CD4-positive, alpha-beta T cell treated with Interleukin-4 for 4 hours (primary cell): ENCODE results near the gene PKHD1.

ENCODE experiments used
- DNase-seq: peaks from one replicate; pipeline ENCODE4 v3.0.0-alpha.2; 2020

The PKHD1 gene, protein sequence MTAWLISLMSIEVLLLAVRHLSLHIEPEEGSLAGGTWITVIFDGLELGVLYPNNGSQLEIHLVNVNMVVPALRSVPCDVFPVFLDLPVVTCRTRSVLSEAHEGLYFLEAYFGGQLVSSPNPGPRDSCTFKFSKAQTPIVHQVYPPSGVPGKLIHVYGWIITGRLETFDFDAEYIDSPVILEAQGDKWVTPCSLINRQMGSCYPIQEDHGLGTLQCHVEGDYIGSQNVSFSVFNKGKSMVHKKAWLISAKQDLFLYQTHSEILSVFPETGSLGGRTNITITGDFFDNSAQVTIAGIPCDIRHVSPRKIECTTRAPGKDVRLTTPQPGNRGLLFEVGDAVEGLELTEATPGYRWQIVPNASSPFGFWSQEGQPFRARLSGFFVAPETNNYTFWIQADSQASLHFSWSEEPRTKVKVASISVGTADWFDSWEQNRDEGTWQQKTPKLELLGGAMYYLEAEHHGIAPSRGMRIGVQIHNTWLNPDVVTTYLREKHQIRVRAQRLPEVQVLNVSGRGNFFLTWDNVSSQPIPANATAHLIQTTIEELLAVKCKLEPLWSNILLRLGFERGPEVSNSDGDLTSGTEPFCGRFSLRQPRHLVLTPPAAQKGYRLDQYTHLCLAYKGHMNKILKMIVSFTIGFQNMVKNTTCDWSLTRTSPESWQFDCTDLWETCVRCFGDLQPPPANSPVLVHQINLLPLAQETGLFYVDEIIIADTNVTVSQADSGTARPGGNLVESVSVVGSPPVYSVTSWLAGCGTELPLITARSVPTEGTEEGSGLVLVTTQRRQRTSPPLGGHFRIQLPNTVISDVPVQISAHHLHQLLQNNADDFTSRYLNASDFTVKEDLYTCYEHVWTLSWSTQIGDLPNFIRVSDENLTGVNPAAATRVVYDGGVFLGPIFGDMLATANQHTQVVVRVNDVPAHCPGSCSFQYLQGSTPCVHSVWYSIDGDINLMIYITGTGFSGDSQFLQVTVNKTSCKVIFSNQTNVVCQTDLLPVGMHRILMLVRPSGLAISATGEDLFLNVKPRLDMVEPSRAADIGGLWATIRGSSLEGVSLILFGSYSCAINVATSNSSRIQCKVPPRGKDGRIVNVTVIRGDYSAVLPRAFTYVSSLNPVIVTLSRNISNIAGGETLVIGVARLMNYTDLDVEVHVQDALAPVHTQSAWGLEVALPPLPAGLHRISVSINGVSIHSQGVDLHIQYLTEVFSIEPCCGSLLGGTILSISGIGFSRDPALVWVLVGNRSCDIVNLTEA (N-terminal part only)

DNA sequence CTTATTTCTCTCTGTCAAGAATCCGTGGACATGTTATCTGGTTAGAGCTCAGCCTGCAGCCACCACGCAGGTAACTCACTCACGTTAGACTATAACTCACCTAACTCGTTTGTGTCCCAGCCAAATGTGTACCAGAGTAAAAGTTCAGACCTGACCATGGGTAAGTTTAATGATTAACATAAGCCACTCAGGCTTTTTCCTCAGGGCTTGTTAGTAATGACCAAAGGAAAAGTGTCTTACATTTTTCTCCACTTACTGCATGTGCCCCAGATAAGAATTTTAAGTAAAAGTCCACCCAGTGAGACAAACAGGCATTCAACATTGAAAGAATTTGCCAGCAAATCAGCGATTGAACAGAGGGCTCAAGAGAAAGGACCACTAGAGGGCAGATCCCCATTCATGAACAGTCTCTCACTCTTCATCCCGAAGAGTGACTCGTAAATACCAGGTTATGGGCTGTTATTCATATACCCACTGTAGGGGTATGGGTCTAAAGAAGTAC lies at the start of gene PKHD1:
Gene PKHD1 (minus strand): TSS at position 116 of the 502 bp plus-strand sequence. CDS start 2,680 bp downstream, outside the sequence.
- no peak for DNase-seq

DNA sequence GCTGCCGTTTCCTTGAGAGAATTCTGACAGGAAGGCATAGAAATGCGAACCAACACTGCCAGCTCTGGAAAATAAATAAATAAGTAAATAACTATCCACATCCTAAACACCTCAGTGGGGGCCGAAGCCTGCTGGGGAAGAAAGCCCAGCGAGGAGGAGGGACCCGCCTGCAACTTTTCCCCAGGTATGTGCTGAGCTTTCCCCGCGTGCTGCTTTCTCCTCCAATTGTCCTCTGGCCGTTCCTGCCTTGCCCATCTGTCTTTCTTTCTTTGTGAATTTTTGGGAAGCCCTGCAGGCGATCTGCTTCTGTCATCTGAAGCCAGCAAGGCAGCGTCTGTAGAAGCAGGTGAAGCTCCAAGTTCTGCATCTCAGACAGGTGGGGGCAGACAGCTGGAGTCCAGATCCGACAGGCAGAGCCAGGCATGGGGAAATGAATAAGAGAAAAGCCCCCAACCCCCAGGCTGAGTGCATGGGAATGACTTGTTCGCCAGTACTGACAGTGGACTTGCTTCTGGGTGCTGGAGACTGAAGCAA lies 49.6 kb upstream of the PKHD1 start:
- DNase-seq, result no peak

DNA sequence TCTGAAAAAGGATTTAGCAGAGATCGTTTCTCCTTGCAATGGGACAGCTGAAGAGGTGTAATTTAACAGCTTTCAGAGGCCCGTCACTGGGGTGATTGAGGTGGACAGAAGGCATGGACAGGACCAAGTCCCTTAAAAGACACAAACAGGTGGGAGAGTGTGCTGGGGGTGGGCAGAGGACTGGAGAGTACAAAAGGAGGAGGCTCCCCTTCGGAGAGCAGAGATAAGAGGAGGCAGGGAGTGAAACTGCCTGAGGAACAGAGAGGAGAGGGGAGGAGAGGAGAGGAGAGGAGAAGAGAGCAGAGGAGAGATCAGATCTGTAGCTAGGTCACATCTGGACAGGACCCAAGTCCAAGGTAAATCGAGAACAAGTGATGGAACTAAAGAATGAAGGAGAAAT lies 48.6 kb upstream of the PKHD1 start:
- DNase-seq, result no peak

DNA sequence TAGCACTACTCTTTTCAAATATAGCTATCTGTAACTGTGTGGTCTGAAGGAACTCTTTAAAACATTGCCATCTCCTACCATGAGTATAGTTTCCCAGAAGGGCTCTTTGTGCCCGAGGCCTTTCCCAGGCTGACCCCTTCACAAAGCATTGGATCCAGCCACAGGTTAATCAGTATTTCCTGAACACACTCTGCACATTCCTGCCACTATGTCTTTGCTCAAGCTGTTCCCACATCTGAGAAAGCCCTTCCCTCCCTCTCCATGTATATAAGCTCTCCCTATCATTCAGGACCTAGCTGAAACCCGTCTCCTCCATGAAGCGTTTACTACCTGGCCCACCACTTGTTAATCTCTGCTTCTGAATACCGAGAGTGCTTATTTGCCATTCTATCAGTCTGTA lies 47.8 kb upstream of the PKHD1 start:
- no peak for DNase-seq

DNA sequence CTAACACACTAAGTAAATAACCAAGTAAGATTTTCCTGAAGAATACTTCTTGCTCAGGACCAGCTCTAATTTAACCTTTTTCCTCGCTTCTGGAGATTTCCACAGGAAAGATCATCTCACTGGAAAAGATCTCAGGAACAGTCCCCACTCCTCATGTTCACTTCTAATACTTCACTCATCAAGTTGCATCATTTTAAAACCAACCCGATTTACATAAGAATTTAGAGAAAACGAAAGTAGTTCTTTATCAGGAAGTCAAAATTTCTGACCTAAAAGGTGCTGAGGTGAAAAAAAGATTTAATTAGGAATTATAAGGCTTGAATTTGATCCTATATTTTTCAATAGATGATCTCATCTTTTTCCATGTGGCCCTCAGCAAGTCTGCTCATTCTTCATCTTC lies 46.6 kb upstream of the PKHD1 start:
- no peak for DNase-seq

DNA sequence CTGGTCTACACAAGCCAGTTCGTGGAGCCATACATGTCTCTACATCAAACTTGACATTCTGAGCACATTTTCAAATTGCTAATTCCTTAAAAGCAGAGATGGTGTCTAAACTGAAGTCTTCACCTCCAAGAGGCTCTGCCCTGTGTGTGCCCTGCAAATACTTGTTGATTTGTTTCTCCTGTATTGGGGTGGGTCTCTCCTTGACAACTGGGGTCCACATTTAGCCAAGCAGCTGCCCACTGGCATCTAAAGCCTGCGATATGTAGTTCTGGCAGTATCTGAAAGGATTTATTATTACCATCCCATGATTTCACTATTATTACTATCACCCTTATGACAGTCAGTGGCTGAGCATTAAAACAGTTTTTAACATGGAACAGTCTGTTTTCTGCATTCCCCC lies 45.9 kb upstream of the PKHD1 start:
- DNase-seq, result no peak

DNA sequence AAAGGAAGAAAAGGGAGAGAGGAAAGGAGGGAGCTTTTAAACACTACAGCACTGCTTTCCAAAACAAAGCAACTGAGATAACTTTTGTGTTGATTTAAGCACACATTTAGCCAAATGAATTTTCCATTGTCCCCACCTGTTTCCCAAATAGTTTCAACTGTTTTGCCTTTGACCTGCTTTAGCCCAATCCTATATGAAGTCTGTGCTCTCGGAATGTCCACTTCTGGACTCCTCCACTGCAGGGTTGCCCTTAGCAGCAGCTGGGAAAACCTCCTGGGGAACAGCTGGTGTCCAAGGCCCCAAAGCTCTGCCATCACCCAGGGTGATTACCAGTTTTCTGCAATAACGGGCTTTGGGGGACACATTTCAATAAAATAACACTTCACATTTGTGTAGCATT lies 44.9 kb upstream of the PKHD1 start:
- DNase-seq, result no peak

DNA sequence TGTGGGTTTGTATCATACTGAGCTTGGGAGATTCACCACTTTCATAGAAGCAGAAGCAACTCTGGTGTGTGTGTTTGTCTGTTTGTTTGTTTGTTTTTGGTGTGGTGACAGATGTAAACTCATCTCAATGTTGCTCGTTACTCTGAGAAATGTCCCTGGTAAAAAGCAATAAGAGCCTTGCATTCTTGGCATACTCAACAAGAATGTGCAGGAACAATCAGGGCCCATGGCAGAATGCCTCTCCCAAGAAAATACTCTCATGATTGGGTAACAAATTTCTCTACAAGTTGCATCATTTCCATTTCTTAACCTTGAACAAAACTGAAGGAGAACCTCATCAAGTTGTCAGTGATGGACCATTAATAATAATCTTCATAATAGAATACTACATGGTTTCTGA lies 43.0 kb upstream of the PKHD1 start:
- DNase-seq, result no peak

DNA sequence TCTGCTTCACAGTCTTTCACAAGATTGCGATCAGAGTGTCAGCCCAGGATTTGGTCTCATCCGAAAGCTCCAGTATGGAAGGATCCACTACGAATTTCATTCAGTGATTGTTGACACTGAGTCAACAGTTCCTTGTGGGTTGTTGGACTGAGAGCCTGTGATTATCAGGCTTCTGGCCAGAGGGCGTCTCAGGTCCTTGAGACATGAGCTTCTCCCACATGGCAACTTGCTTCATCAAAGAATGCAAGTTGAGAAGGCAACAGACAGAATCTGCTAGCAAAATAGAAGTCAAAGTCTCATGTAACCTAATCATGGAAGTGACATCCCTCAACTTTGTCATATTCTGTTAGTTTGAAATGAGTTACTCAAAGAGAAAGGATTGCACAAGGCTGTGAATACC lies 40.5 kb upstream of the PKHD1 start:
- no peak for DNase-seq

DNA sequence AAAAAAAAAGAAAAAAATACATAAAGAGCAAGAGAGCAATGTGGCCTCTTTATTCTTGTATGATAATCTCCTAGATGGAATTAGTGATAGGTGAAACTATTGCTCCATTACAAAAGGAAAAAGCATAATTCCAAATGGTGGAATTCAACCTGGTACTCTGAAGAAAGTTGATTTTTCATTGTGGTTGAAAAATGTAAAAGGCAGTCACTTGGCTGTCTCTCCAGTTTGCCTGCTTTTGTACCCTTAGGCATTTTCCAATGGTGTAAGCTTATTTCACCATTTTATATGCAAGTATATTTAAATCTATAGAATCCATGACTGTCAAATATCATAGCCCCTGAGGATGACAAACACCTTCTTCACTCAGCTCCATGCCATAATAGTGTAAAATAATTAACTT lies 38.8 kb upstream of the PKHD1 start:
- DNase-seq, result no peak

DNA sequence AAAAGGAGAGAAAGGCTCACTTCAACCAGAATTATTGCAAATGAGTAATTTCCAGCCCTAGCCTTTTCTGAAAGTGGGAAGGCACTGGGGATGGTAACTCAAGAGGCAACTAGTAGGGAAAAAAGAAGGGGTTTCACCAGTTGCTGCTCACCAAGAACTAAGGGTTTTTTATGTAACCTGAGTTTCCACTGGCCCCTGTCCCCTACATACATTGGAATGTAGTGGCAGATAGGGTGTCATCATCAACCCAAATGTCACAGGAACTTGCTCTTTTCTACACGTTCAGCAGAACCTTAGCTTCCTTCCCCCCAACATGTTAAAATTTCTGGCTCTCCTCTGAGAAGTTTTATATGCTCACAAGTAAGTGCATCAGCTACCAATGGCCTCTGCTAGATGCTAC lies 38.2 kb upstream of the PKHD1 start:
- no peak for DNase-seq

DNA sequence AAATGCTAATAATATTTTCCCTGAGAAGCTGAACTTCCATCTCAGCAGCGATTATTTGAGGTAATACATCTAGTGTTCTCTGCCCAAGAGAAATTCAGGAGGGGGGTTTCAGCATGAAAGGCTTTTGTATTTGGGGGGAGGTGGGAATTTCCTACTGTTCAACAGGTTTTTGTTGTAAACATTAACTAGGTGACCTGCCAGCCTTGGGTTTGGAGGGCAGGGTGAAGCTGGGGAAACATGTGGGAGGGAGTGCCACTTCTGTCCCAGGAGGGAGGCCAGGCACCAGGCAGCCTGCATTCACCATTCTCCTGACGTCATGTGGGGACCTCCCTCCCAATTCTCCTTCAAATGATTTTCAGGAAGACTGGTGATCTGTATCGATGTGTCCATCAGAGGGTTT lies 37.7 kb upstream of the PKHD1 start:
- DNase-seq, result no peak

DNA sequence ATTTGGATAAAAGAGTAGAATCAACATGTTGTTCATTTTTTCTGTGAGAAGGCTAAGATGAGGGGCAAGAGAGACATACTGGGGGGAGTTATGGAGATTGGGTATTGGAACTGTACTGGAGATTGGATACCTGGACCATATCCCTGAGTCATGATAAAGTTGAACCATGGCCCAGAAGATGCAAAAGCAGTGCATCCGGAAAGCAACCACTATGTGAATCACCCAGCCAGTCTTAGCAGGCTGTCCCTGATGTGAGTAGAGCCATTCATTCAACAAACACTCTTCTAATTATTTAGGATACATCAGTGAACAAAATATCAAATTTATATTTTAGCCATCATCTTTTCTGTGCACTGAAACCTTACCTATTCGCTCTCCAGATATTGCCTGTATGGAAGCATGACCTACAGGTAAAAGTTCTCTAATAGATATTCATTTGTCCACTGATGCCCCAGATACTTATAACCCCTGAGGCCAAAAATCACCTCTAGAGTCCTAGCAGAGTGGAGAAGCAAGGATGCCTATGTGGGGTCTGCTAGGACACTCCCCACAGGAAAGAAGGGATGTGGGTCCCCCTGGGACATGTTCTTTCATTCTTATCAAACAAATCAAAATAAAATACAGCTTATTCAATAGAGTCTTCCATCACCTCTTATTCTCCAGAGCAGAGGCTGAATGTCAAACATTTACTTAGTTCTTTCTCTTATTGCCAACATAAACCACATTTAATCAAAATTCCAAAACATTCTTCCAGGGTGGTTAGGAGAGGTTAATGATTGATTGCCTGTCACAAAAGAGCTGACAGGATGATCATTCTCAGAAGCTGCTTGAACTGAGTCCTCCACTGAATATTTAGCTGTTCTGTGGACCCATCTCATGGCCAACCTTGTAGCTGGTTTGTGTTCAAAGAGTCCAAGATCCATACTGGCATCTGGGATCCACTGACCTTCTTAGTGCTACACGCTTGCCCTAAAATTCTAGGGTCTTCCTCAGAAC lies 37.0 kb upstream of the PKHD1 start:
- no peak for DNase-seq

DNA sequence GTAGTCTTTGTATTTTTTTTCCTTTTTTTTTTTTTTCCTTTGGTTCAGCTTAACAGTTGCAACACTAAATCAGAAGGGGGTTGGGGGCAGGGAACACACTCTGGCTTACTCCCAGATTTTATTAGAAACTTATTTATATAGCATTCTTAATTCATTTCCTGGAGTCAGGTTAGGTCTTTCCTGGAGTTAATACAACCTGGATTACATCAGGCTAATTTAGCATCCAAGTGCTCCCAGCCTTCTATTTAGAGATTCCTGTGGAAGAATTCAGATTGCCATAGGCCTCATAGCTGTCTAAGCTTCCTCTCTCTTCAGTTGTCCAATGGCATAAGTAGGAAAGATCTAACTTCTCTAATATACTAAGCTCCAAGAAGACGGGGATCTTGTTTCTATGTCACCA lies 35.8 kb upstream of the PKHD1 start:
- no peak for DNase-seq

DNA sequence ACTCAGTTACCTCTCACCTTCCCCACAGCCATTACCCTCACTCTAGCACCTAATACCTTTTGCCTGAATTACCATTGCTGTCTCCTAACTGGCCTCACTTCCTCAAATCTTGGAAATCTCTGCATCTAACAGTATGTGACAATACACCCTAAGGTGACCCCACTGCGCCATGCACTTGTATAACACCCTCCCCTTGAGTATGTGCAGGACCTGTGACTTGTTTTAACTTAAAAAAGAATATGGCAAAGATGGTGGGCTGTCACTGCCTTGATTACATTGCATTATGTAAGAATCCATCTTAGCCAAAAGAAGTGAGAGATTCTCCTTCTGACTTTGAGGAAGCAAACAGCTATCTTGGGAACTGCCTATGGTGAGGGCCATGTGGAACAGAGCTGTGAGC lies 29.9 kb upstream of the PKHD1 start:
- DNase-seq, result no peak

DNA sequence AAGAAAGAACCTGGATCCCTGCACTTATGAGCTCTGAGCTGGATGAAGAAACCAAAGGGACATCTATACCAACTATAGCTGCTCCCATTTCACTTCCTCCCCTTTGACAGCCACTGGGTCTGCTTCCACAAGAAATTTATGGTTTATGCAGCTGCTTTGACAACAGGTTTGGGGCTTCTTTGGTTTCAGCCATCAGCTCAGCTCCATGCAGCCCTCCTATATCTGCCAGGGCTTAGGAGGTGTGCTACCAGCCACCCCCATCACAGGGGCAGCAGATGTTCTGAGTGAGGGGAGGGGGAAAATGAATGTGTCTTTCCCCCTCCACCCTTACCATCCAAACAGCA lies 29.2 kb upstream of the PKHD1 start:
- no peak for DNase-seq

DNA sequence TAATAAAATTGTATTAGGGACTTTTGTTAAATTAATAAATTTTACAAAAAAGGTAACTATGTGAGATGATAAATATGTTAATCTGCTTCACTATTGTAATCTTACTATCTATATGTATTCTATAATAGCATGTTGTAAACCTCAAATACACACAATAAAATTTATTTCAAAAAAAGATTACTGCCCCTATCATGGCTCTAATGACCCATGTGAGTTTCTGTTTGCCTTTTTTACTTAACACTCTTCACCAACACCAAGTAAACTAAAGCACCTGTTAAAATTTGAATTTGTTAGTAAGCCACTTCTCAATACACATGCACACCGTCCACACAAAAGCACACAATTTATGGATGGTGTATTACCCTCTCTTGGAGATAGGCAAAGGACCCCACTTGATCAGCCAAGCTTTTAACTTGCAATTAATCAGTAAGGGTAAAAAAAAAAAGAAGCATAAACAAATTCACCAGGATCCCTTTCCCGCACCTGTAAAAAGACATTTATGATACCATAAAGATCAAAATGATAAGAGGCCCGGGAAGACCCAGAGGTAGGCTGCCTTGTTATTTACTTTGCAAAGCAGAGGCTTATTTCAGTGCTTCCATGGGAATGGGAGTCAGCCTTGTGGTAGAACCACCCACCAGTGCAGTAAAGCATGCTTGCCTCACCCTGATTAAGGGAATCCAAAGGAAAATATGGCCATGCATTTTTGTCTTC lies 28.6 kb upstream of the PKHD1 start:
- DNase-seq, result no peak

DNA sequence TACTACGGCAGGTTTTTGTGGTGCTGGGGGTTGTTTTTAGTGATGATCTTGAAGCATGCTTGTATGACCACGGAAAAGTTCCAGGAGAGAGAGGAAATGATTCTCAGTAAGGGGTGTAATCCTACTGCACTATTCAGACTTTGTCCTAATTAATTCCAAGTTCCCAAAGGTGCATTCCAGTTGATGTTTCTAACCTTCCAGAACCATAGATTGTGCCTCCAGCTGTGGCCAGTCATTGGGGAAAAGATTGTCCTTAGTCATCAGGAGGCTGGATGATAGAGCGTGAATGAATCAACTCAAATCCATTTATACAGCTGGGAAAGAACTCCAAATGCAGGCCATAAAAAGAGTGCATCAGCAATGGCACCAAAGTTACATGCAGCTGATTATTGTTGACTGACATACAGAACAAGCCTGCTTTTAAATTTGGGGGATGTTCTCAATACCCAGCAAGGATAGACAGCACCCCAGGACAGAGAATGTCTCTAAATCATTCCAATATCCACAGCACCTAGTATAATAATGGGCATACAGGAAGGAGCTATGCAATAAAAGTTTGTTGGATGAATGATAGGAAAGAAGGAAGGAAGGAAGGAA lies 27.8 kb upstream of the PKHD1 start:
- no peak for DNase-seq

DNA sequence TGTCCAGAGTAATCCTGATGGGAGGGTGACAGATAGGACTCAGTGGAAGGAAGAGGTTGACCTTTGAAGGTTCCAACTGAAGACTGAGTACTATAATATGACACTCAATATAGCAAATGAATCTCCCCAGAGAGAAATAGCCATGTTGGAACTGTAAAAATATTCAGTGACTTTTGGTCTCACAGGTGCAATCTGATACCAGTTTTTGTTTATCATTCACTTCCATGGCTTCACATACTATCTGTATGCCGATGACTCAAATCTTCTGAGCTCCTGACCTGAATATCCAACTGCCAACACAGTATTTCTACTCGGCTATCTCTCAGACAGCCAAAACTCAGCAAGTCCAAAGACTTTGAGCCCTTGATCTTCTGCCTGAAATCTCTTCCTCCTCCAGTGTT lies 21.8 kb upstream of the PKHD1 start:
- no peak for DNase-seq

DNA sequence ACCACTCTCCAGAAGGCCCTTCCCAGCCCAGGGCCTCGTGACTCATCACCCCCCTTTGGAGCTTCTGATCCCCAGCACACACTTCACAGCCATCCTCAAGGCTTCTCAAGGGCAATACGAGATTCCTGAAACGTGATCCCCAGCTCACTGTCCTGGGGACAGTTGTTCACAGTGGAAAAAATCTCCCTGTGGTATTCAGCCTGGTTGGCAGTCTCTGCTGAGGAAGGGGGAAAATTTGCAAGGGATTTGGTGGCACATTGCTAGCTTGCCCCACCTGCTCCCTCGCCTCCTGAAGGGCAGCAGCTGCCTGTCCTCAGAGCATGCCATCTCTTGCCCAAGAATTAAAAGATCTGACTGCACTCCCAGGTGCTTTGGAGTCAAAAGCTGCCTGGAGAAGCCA lies 20.7 kb upstream of the PKHD1 start:
- DNase-seq, result no peak

DNA sequence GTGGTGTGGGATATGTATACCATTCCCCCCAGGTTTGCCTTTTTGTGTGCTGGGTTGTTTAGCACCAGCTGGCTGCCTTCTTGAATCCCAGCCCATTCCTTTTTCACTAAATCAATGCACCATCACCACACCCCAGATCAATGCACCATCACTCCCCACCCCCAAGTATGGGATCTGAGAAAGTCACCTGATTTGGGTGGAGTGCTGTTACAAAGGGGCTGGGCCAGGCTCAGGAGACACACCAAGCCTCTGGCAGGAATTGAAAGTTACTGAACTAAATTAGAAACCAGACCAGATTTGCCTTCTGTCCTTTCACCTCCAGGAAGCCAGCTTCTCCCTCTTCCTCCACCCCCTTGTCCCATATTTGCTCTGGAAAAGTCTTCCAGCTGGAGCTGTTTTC lies 19.6 kb upstream of the PKHD1 start:
- DNase-seq, result no peak
